Keratinocyte (primary cell): ENCODE results near the gene MPV17L. TPM values are rescaled to one million over a fixed set of nuclear protein-coding genes. Genes with fewer than 3 reads are reported as not detected.

ENCODE experiments used
- DNase-seq: peaks from one replicate; pipeline ENCODE4 v3.0.0-alpha.2; 2011; ENCODE audit warnings: low read depth, missing footprints, low spot score
- FAIRE-seq: peaks from 2 replicates; lab custom pipeline; 2011; peaks lifted over from hg19 to GRCh38; lab: Jason Lieb, UNC
- H2AFZ ChIP-seq: 2 replicates; pipeline ENCODE4 v1.6.0; 2012; ENCODE audit warnings: low read length, control low read depth, inconsistent platforms; ENCODE audit not compliant: control insufficient read depth
- H3K27ac ChIP-seq: 2 replicates; pipeline ENCODE4 v1.5.1; 2011; ENCODE audit warnings: low read length; ENCODE audit not compliant: control insufficient read depth, insufficient read depth
- H3K27me3 ChIP-seq: 3 replicates; pipeline ENCODE4 v1.6.0; 2011; ENCODE audit warnings: low read length; ENCODE audit not compliant: control insufficient read depth, insufficient read depth; ENCODE audit errors: extremely low read depth
- H3K36me3 ChIP-seq, 2 experiments: 2 replicates in 1 of 2; 3 replicates in 1 of 2; pipeline ENCODE4 v1.5.1; 2011; ENCODE audit warnings: low read length in 2 of 2, mild to moderate bottlenecking in 1 of 2; ENCODE audit not compliant: control insufficient read depth in 2 of 2, insufficient read depth in 2 of 2; ENCODE audit errors: extremely low read depth in 1 of 2
- H3K4me1 ChIP-seq: 3 replicates; pipeline ENCODE4 v1.5.1; 2011; ENCODE audit warnings: low read length; ENCODE audit not compliant: control insufficient read depth, insufficient read depth; ENCODE audit errors: extremely low read depth
- H3K4me2 ChIP-seq: 3 replicates; pipeline ENCODE4 v1.6.0; 2011; ENCODE audit warnings: low read depth, low read length; ENCODE audit not compliant: control insufficient read depth, insufficient read depth; ENCODE audit errors: extremely low read depth
- H3K4me3 ChIP-seq, 3 experiments: fragments of 200-600 bp in 1 of 3; sonication (generic) in 1 of 3; 2 replicates in 2 of 3; 3 replicates in 1 of 3; pipeline ENCODE4 v1.5.1; 2011 to 2016; ENCODE audit warnings: low read length in 3 of 3, mild to moderate bottlenecking in 3 of 3, control low read depth in 2 of 3, inconsistent platforms in 1 of 3, low read depth in 1 of 3, mixed read lengths in 1 of 3, mixed run types in 1 of 3, moderate library complexity in 1 of 3; ENCODE audit not compliant: control insufficient read depth in 2 of 3, insufficient read depth in 2 of 3; ENCODE audit errors: extremely low read depth in 1 of 3
- H3K79me2 ChIP-seq: 2 replicates; pipeline ENCODE4 v1.6.0; 2012; ENCODE audit warnings: low read length; ENCODE audit not compliant: control insufficient read depth, insufficient read depth
- H3K9ac ChIP-seq: 3 replicates; pipeline ENCODE4 v1.6.0; 2011; ENCODE audit warnings: low read length; ENCODE audit not compliant: control insufficient read depth, insufficient read depth; ENCODE audit errors: extremely low read depth
- H3K9me1 ChIP-seq: 3 replicates; pipeline ENCODE4 v1.6.0; 2011; ENCODE audit warnings: low read length; ENCODE audit not compliant: control insufficient read depth, insufficient read depth; ENCODE audit errors: extremely low read depth
- H3K9me3 ChIP-seq: 2 replicates; pipeline ENCODE4 v1.5.1; 2012; ENCODE audit warnings: low read depth, low read length; ENCODE audit not compliant: control insufficient read depth
- H4K20me1 ChIP-seq: 3 replicates; pipeline ENCODE4 v1.6.0; 2011; ENCODE audit warnings: low read length; ENCODE audit not compliant: control insufficient read depth, insufficient read depth; ENCODE audit errors: extremely low read depth
- CTCF ChIP-seq, 3 experiments: IDR thresholded peaks in 1 of 3; conservative IDR thresholded peaks in 1 of 3; optimal IDR thresholded peaks in 1 of 3; 2 replicates in 2 of 3; 3 replicates in 1 of 3; pipeline versions ENCODE3 to v1.5.1; 2011; ENCODE audit warnings: low read length in 3 of 3, mild to moderate bottlenecking in 3 of 3, moderate library complexity in 2 of 3, control low read depth in 1 of 3, inconsistent platforms in 1 of 3; ENCODE audit not compliant: insufficient read depth in 2 of 3; ENCODE audit errors: extremely low read depth in 1 of 3
- EZH2 ChIP-seq: IDR thresholded peaks from one replicate; pipeline ENCODE4 v1.6.1; 2012; ENCODE audit warnings: inconsistent platforms, mild to moderate bottlenecking, low read length, moderate library complexity
- dilution Hi-C: fragments of 300-500 bp; cut with MboI; formaldehyde crosslinking; loops from one replicate; pipeline ENCODE4 v1.7.0; 2020; ENCODE audit warnings: low sequenced_read_pairs; ENCODE audit not compliant: extremely low pct_ligation_motif_present
- polyA plus RNA-seq, 5 experiments: library from polyadenylated mRNA; depleted of rRNA in 3 of 5; stranded (reverse) in 3 of 5; stranded (forward) in 1 of 5; unstranded in 1 of 5; fragments of >200 nt; gene quantifications; 1 replicate in 1 of 5; 2 replicates in 3 of 5; 3 replicates in 1 of 5; pipeline versions ENCODE4 v1.2.1 to v1.2.3, GENCODE V29; 2011 to 2012; ENCODE audit warnings: missing spikeins in 2 of 5, low read depth in 1 of 5, low replicate concordance in 1 of 5

MPV17L gene
- polyA plus RNA-seq, 1 donor (not counting 4 experiments of a cell fraction or from before 2014, with no cell fraction given): 0.39 TPM

DNA sequence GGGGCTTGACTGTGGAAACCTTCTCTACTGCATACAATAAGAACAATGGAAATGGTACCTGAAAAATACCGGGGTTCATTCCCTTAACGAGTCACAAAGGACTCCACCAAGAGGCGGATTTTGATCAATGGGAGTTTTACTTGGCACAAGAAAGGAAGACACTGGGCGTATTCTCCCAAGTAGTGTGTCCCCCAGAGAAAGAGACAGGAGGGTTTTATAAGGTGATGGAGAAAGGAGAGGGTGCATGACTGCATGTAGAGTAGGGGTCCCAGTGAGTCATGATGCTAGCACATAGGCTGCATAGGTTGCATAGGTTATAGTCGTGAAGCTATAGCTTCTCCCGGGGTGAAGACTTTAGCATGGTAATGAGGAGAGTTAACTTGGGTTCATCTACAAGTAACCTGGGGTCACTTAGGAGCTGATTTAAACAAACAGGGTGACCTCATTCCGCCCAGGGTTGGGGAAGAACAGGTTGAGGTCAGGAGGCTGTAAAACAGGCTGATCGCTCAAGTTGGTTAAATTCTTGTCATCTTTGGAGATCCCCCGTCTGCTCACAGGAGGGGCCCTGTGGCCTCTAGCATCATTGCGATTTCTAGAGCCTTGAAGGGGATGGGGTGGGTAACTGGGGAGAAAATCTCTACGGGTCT, 1.5 kb downstream of the MPV17L start:
- no peaks in the 10 kb centered on the region for H3K4me1 ChIP-seq
- no peaks in the 10 kb centered on the region for H3K27me3 ChIP-seq
- H3K4me3 ChIP-seq: no peak overlapping the region
- H4K20me1 ChIP-seq: no peaks in the 10 kb centered on the region
- H3K36me3 ChIP-seq: no peaks in the 10 kb centered on the region
- FAIRE-seq (no peak), DNase-seq (no peak)
- H3K9ac ChIP-seq: no peak overlapping the region
- no peaks in the 10 kb centered on the region for H3K9me1 ChIP-seq
- TF ChIP-seq EZH2: no peak
- no peak for TF ChIP-seq CTCF (optimal IDR thresholded peaks at IDR 0.05 in 1 of 3, IDR thresholded peaks at IDR 0.05 in 1 of 3, conservative IDR thresholded peaks at IDR 0.05 in 1 of 3; ENCODE audit: extremely low read depth in 1 of 3, insufficient read depth in 2 of 3, low read length in 3 of 3)
- no peaks in the 10 kb centered on the region for H3K79me2 ChIP-seq
- H3K4me2 ChIP-seq: no peak overlapping the region
- H2AFZ ChIP-seq: no peak overlapping the region
- dilution Hi-C loops: no loop called here
- H3K9me3 ChIP-seq: no peaks in the 10 kb centered on the region
- H3K27ac ChIP-seq: no peak overlapping the region

DNA sequence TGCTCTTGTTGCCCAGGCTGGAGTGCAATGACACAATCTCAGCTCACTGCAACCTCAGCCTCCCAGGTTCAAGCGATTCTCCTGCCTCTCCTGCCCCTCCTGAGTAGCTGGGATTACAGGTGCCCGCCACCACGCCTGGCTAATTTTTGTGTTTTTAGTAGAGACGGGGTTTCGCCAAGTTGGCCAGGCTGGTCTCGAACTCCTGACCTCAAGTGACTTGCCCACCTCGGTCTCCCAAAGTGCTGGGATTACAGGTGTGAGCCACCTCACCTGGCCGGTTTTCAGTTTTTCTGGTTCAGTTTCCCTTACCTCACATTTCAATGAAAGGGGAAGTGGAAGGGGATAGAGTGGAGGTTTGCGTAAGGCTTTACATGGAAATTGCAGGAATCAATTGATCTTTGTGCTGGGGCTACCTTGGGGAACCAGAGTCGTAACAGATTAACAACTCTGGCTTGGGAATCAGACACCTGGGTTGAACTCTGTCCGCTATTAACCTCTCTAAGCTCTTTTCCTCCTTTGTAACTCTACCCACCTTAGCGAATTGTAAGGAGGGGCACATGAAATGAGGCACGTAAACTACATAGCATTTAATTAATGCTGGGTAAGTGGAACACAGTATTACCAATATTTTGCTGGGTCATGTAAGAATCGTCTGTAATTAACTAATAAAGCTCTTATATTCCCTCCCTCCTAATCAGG, 3.2 kb downstream of the MPV17L start:
- no peak for FAIRE-seq
- no peak for DNase-seq

More for the DNA sequence above, 3.2 kb downstream of the MPV17L start:
- H2AFZ ChIP-seq: no peak overlapping the region
- H3K9ac ChIP-seq: no peak overlapping the region
- H3K36me3 ChIP-seq: no peaks in the 10 kb centered on the region
- no peak overlapping the region for H3K27ac ChIP-seq
- H3K79me2 ChIP-seq: no peaks in the 10 kb centered on the region
- no peaks in the 10 kb centered on the region for H4K20me1 ChIP-seq
- no peaks in the 10 kb centered on the region for H3K4me1 ChIP-seq
- H3K27me3 ChIP-seq: no peaks in the 10 kb centered on the region
- no peaks in the 10 kb centered on the region for H3K9me1 ChIP-seq
- H3K4me3 ChIP-seq: no peak overlapping the region
- TF ChIP-seq EZH2 (no peak), CTCF (optimal IDR thresholded peaks at IDR 0.05 in 1 of 3, IDR thresholded peaks at IDR 0.05 in 1 of 3, conservative IDR thresholded peaks at IDR 0.05 in 1 of 3; ENCODE audit: extremely low read depth in 1 of 3, insufficient read depth in 2 of 3, low read length in 3 of 3) (no peak)
- dilution Hi-C loops: no loop called here
- H3K9me3 ChIP-seq: no peaks in the 10 kb centered on the region
- H3K4me2 ChIP-seq: no peak overlapping the region
